Caco-2 (cell line): ENCODE data around the gene THSD7A. TPM values are rescaled to one million over a fixed set of nuclear protein-coding genes. Genes with fewer than 3 reads are reported as not detected.

Experiments used
- BruUV-seq: library from RNA; stranded (reverse); fragments of 400-500 nt; replicated peaks from 2 replicates; lab custom pipeline; 2021; lab: Mats Ljungman, UMichigan
- CTCF ChIA-PET: fragments of 300-600 bp; sonication (Branson Sonifier 250); formaldehyde crosslinking; loops from one replicate; lab custom pipeline; 2022; ENCODE audit warnings: antibody characterized with exemption; lab: Charles Lee
- POLR2A ChIA-PET: fragments of 300-600 bp; sonication (Branson Sonifier 250); formaldehyde crosslinking; loops from one replicate; lab custom pipeline; 2022; ENCODE audit warnings: antibody characterized with exemption; lab: Charles Lee
- DNase-seq, 2 experiments: peaks; one replicate each; pipeline versions ENCODE4 v3.0.0 to v3.0.0-alpha.2; 2020 to 2022
- H3K27me3 ChIP-seq: replicated peaks from 2 replicates; pipeline ENCODE4 v1.6.0; 2011; ENCODE audit warnings: low read length; ENCODE audit not compliant: control insufficient read depth, insufficient read depth
- H3K36me3 ChIP-seq: 2 replicates; pipeline ENCODE4 v1.5.1; 2011; ENCODE audit warnings: low read length; ENCODE audit not compliant: control insufficient read depth, insufficient read depth
- H3K4me1 ChIP-seq: fragments of 250-450 bp; sonication (Bioruptor Pico); 2 replicates; pipeline ENCODE4 v1.5.1; 2020; ENCODE audit warnings: mild to moderate bottlenecking
- H3K4me3 ChIP-seq: 2 replicates; pipeline ENCODE4 v1.5.1; 2011; ENCODE audit warnings: low read depth, mild to moderate bottlenecking, control low read depth, low read length
- H3K9me3 ChIP-seq: fragments of 250-450 bp; sonication (Bioruptor Pico); 2 replicates; pipeline ENCODE4 v1.5.1; 2020; ENCODE audit warnings: mild to moderate bottlenecking, moderate library complexity
- H3K27ac Mint-ChIP-seq: one replicate; pipeline ENCODE4 v1.8.0; 2022; ENCODE audit warnings: mixed read lengths; ENCODE audit not compliant: unreplicated experiment
- H3K27me3 Mint-ChIP-seq: one replicate; pipeline ENCODE4 v1.8.0; 2022; ENCODE audit warnings: mixed read lengths; ENCODE audit not compliant: insufficient read depth, unreplicated experiment
- H3K36me3 Mint-ChIP-seq: one replicate; pipeline ENCODE4 v1.8.0; 2022; ENCODE audit warnings: mild to moderate bottlenecking, mixed read lengths; ENCODE audit not compliant: insufficient read depth, unreplicated experiment
- H3K4me1 Mint-ChIP-seq: one replicate; pipeline ENCODE4 v1.8.0; 2022; ENCODE audit warnings: low read depth, mixed read lengths; ENCODE audit not compliant: unreplicated experiment
- H3K4me3 Mint-ChIP-seq: one replicate; pipeline ENCODE4 v1.8.0; 2022; ENCODE audit warnings: mild to moderate bottlenecking, moderate library complexity, mixed read lengths; ENCODE audit not compliant: unreplicated experiment
- H3K9me3 Mint-ChIP-seq: one replicate; pipeline ENCODE4 v1.8.0; 2022; ENCODE audit warnings: mixed read lengths; ENCODE audit not compliant: unreplicated experiment
- CTCF ChIP-seq, 2 experiments: fragments of 200-600 bp in 1 of 2; IDR thresholded peaks; 1 replicate in 1 of 2; 2 replicates in 1 of 2; pipeline versions ENCODE4 v1.5.1 to v1.8.0; 2011 to 2022; ENCODE audit warnings: antibody characterized with exemption in 1 of 2, control low read depth in 1 of 2, inconsistent platforms in 1 of 2, low read depth in 1 of 2, low read length in 1 of 2, mild to moderate bottlenecking in 1 of 2, moderate library complexity in 1 of 2; ENCODE audit not compliant: insufficient read depth in 1 of 2, severe bottlenecking in 1 of 2, unreplicated experiment in 1 of 2
- intact Hi-C: fragments of 100-400 bp; cut with micrococcal nuclease; formaldehyde crosslinking; loops from one replicate; pipeline ENCODE4 v1.10.0; 2022; ENCODE audit not compliant: unreplicated experiment
- total RNA-seq: library from RNA; stranded (reverse); gene quantifications from 2 replicates; pipeline ENCODE4 v1.2.3, GENCODE V29; 2022

The THSD7A gene
- total RNA-seq, 1 experiment from 2014 or later: 0.05 TPM

GRCh38 chr7:11636274-11636673 is 195.7 kb downstream of the THSD7A start:
- Mint-ChIP-seq H3K4me1 (no peaks in the 10 kb centered on the region), H3K27me3 (no peaks in the 10 kb centered on the region), H3K27ac (no peak overlapping the region), H3K4me3 (no peak overlapping the region), H3K9me3 (no peaks in the 10 kb centered on the region), H3K36me3 (no peaks in the 10 kb centered on the region)
- no TSS peak for BruUV-seq
- no peaks in the 10 kb centered on the region for H3K36me3 ChIP-seq
- TF ChIP-seq CTCF (IDR thresholded peaks at IDR 0.05; ENCODE audit: insufficient read depth in 1 of 2, low read depth in 1 of 2, low read length in 1 of 2, severe bottlenecking in 1 of 2, unreplicated experiment in 1 of 2): no peak
- H3K4me1 ChIP-seq: no peaks in the 10 kb centered on the region
- peak in 1 of 2 experiments; percentile 3 for DNase-seq
- intact Hi-C loops: no loop called here
- H3K9me3 ChIP-seq: no peaks in the 10 kb centered on the region
- H3K27me3 ChIP-seq: no peaks in the 10 kb centered on the region
- H3K4me3 ChIP-seq: no peak overlapping the region
- ChIA-PET POLR2A (no interaction called here), CTCF (no interaction called here)

DNA sequence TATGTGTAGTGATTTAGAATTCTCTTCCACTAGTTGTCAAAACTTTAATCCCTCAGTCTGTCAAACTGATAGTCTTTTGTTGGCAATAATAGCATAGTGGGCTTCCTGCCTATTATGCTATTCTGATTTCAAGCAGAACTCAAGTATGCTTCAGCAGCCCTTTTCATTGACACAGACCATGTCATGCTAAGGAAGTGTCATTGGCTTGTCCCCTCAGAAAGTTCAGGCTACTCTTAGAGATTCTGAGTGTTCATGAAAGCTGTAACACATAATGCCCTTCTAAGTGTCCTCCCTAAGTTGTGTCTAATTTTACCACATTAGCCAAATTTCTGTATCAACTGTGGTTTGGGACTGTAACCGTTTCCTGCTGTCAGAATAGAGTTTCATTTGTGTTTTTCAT is 198.7 kb downstream of the THSD7A start:
- Mint-ChIP-seq H3K36me3 (no peaks in the 10 kb centered on the region), H3K27me3 (no peaks in the 10 kb centered on the region), H3K9me3 (no peaks in the 10 kb centered on the region), H3K4me1 (no peaks in the 10 kb centered on the region), H3K27ac (no peak overlapping the region), H3K4me3 (no peak overlapping the region)
- DNase-seq: no peak
- TF ChIP-seq CTCF (IDR thresholded peaks at IDR 0.05; ENCODE audit: insufficient read depth in 1 of 2, low read depth in 1 of 2, low read length in 1 of 2, severe bottlenecking in 1 of 2, unreplicated experiment in 1 of 2): no peak
- Histone ChIP-seq H3K27me3 (no peaks in the 10 kb centered on the region), H3K36me3 (no peaks in the 10 kb centered on the region), H3K4me3 (no peak overlapping the region), H3K4me1 (no peaks in the 10 kb centered on the region), H3K9me3 (no peaks in the 10 kb centered on the region)
- ChIA-PET CTCF (no interaction called here), POLR2A (no interaction called here)
- no TSS peak for BruUV-seq
- intact Hi-C loops: no loop called here

GRCh38 chr7:11630355-11630754 is 201.6 kb downstream of the THSD7A start:
- H3K9me3 ChIP-seq: no peaks in the 10 kb centered on the region
- H3K4me3 ChIP-seq: no peak overlapping the region
- TF ChIP-seq CTCF (IDR thresholded peaks at IDR 0.05; ENCODE audit: insufficient read depth in 1 of 2, low read depth in 1 of 2, low read length in 1 of 2, severe bottlenecking in 1 of 2, unreplicated experiment in 1 of 2): no peak
- no peaks in the 10 kb centered on the region for H3K27me3 ChIP-seq
- no peak overlapping the region for H3K4me3 Mint-ChIP-seq
- BruUV-seq: no TSS peak
- no peaks in the 10 kb centered on the region for H3K4me1 Mint-ChIP-seq
- no peaks in the 10 kb centered on the region for H3K4me1 ChIP-seq
- H3K36me3 Mint-ChIP-seq: no peaks in the 10 kb centered on the region
- intact Hi-C loops: no loop called here
- DNase-seq: no peak
- ChIA-PET POLR2A (no interaction called here), CTCF (interaction anchor here (0.6 kb wide), 1 partner anchor 227 kb away, joined by 3 read pairs; no protein-coding TSS in a partner anchor)
- H3K27me3 Mint-ChIP-seq: no peaks in the 10 kb centered on the region
- no peaks in the 10 kb centered on the region for H3K36me3 ChIP-seq
- no peak overlapping the region for H3K27ac Mint-ChIP-seq
- H3K9me3 Mint-ChIP-seq: no peaks in the 10 kb centered on the region
